B cell (primary cell): ENCODE measurements around the gene UNCX. TPM values are rescaled to one million over a fixed set of nuclear protein-coding genes. Genes with fewer than 3 reads are reported as not detected.

Experiments used
- ATAC-seq: fragments of 200-7000 bp; cut with Tn5 transposase; one replicate; pipeline ENCODE4 v1.10.0; 2021; ENCODE audit warnings: low read depth, mild to moderate bottlenecking, moderate number of reproducible peaks, moderate library complexity
- CTCF ChIA-PET: fragments of 350-600 bp; sonication (Branson Sonifier 250); formaldehyde crosslinking; loops from one replicate; lab custom pipeline; 2021; ENCODE audit warnings: antibody characterized with exemption, inconsistent platforms; lab: Charles Lee
- POLR2A ChIA-PET: fragments of 350-600 bp; sonication (Branson Sonifier 250); formaldehyde crosslinking; loops from one replicate; lab custom pipeline; 2021; ENCODE audit warnings: antibody characterized with exemption; lab: Charles Lee
- DNase-seq: peaks from one replicate; pipeline ENCODE4 v3.0.0; 2013
- H2AFZ ChIP-seq: 2 replicates; pipeline ENCODE4 v1.6.1; 2012; ENCODE audit warnings: mild to moderate bottlenecking, low read depth, low read length; ENCODE audit not compliant: insufficient read depth, poor library complexity, severe bottlenecking
- H3K27ac ChIP-seq, 2 donors: 1 replicate in 1 of 2; 2 replicates in 1 of 2; pipeline ENCODE4 v1.5.1; 2012 to 2013; ENCODE audit warnings: low read length in 2 of 2, mild to moderate bottlenecking in 2 of 2, moderate library complexity in 1 of 2
- H3K27me3 ChIP-seq, 4 experiments: fragments of 200-600 bp in 1 of 4; sonication (generic) in 1 of 4; replicated peaks in 1 of 4; 1 replicate in 2 of 4; 2 replicates in 2 of 4; pipeline versions ENCODE4 v1.6.1 to v1.7.0; 2013 to 2016; ENCODE audit warnings: low read length in 3 of 4, mild to moderate bottlenecking in 2 of 4, mixed read lengths in 1 of 4, moderate library complexity in 1 of 4; ENCODE audit not compliant: insufficient read depth in 4 of 4, control insufficient read depth in 3 of 4; ENCODE audit errors: control extremely low read depth in 1 of 4
- H3K36me3 ChIP-seq, 2 experiments: replicated peaks in 1 of 2; 1 replicate in 1 of 2; 2 replicates in 1 of 2; pipeline versions ENCODE4 v1.6.1 to v1.7.1; 2013; ENCODE audit warnings: low read length in 1 of 2; ENCODE audit not compliant: insufficient read depth in 2 of 2, control insufficient read depth in 1 of 2; ENCODE audit errors: control extremely low read depth in 1 of 2, extremely low read depth in 1 of 2
- H3K4me1 ChIP-seq, 2 donors: fragments of 200-600 bp in 1 of 2; sonication (generic) in 1 of 2; 1 replicate in 1 of 2; 2 replicates in 1 of 2; pipeline versions ENCODE4 v1.5.1 to v1.6.1; 2013 to 2017; ENCODE audit warnings: low read length in 2 of 2; ENCODE audit not compliant: control insufficient read depth in 2 of 2, insufficient read depth in 2 of 2
- H3K4me2 ChIP-seq: replicated peaks from 2 replicates; pipeline ENCODE3; 2012; ENCODE audit warnings: mild to moderate bottlenecking, low read depth, low read length; ENCODE audit not compliant: poor library complexity, severe bottlenecking
- H3K4me3 ChIP-seq, 5 experiments: fragments of 200-600 bp in 1 of 5; sonication (generic) in 1 of 5; 1 replicate in 3 of 5; 2 replicates in 2 of 5; pipeline versions ENCODE4 v1.5.1 to v1.7.0; 2011 to 2016; ENCODE audit warnings: low read length in 4 of 5, mild to moderate bottlenecking in 4 of 5, low read depth in 2 of 5, control low read depth in 1 of 5, moderate library complexity in 1 of 5; ENCODE audit not compliant: insufficient read depth in 1 of 5; ENCODE audit errors: control extremely low read depth in 1 of 5, extremely low read depth in 1 of 5
- H3K79me2 ChIP-seq: fragments of 200-600 bp; sonication (generic); one replicate; pipeline ENCODE4 v1.6.0; 2016; ENCODE audit warnings: low read length; ENCODE audit not compliant: control insufficient read depth, insufficient read depth
- H3K9ac ChIP-seq: fragments of 200-600 bp; sonication (generic); 2 replicates; pipeline ENCODE4 v1.6.1; 2017; ENCODE audit warnings: mild to moderate bottlenecking, low read length, moderate library complexity
- H3K9me3 ChIP-seq, 3 donors: one replicate each; pipeline versions ENCODE4 v1.6.1 to v1.7.1; 2013; ENCODE audit warnings: low read length in 2 of 3; ENCODE audit not compliant: control insufficient read depth in 2 of 3, insufficient read depth in 1 of 3; ENCODE audit errors: control extremely low read depth in 1 of 3
- H4K20me1 ChIP-seq: 2 replicates; pipeline ENCODE4 v1.6.0; 2012; ENCODE audit warnings: mild to moderate bottlenecking, low read length; ENCODE audit not compliant: insufficient read depth, control insufficient read depth, poor library complexity, severe bottlenecking
- H3K27ac Mint-ChIP-seq: one replicate; pipeline ENCODE4 v1.8.0; 2021; ENCODE audit warnings: mixed read lengths
- H3K27me3 Mint-ChIP-seq: one replicate; pipeline ENCODE4 v1.8.0; 2021; ENCODE audit warnings: mixed read lengths
- H3K4me1 Mint-ChIP-seq: one replicate; pipeline ENCODE4 v1.8.0; 2021; ENCODE audit warnings: mixed read lengths
- H3K4me3 Mint-ChIP-seq: one replicate; pipeline ENCODE4 v1.8.0; 2021; ENCODE audit warnings: mixed read lengths
- H3K9me3 Mint-ChIP-seq: one replicate; pipeline ENCODE4 v1.8.0; 2022; ENCODE audit warnings: mixed read lengths; ENCODE audit not compliant: insufficient read depth
- CTCF ChIP-seq: fragments of 200-600 bp; IDR thresholded peaks from one replicate; pipeline ENCODE4 v1.8.0; 2022; ENCODE audit warnings: antibody characterized with exemption, mild to moderate bottlenecking
- EZH2 ChIP-seq: IDR thresholded peaks from 2 replicates; pipeline ENCODE4 v1.6.1; 2012; ENCODE audit warnings: borderline replicate concordance, low read depth, mild to moderate bottlenecking, moderate library complexity, low read length; ENCODE audit not compliant: insufficient read depth, poor library complexity, severe bottlenecking
- whole genome bisulfite sequencing: methylation state at CpG from one replicate; pipeline ENCODE4 v1.1.5; 2013; ENCODE audit warnings: missing lambda C conversion rate; ENCODE audit not compliant: insufficient coverage; 5-methylcytosine and 5-hydroxymethylcytosine counted together
- intact Hi-C: fragments of 100-400 bp; cut with micrococcal nuclease; formaldehyde crosslinking; loops from one replicate; pipeline ENCODE4 v1.10.0; 2022
- polyA plus RNA-seq: library from polyadenylated mRNA; depleted of rRNA; stranded (reverse); fragments of >200 nt; gene quantifications from 2 replicates; pipeline ENCODE4 v1.2.3, GENCODE V29; 2012
- total RNA-seq, 2 donors: library from RNA; stranded (reverse); fragments of 120-200 nt in 1 of 2; gene quantifications; 1 replicate in 1 of 2; 2 replicates in 1 of 2; pipeline versions ENCODE4 v1.2.3 to v1.2.4, GENCODE V29; 2013 to 2022

Gene UNCX
- total and polyA plus RNA-seq, 2 donors (not counting 1 experiment from before 2014, with no cell fraction given): not detected

- no peaks in the 10 kb centered on the region for H3K36me3 ChIP-seq
- H3K9me3 Mint-ChIP-seq: no peaks in the 10 kb centered on the region
- H3K4me3 Mint-ChIP-seq: no peak overlapping the region
- 8% methylated on average over 10 of the region's 13 CpGs for WGBS
- H3K4me2 ChIP-seq: no peak overlapping the region
- ChIA-PET CTCF (interaction anchor here (0.9 kb wide), 1 partner anchor 13 kb away, joined by 3 read pairs; no protein-coding TSS in a partner anchor), POLR2A (no interaction called here)
- peaks cover 2 to 23% of the 10 kb centered on the region in 2 donors for H3K4me1 ChIP-seq
- ATAC-seq (no peak), DNase-seq (peak; percentile 9)
- H3K27me3 ChIP-seq: peaks cover 0 to 80% (median 58%) of the 10 kb centered on the region in 4 experiments
- H3K9ac ChIP-seq: no peak overlapping the region
- H2AFZ ChIP-seq: no peak overlapping the region
- TF ChIP-seq EZH2: no peak
- TF ChIP-seq CTCF: no peak
- peaks cover 4% of the 10 kb centered on the region for H3K4me1 Mint-ChIP-seq
- H3K9me3 ChIP-seq: peaks cover 0 to 64% (median 9%) of the 10 kb centered on the region in 3 donors
- no peak overlapping the region for H3K27ac Mint-ChIP-seq
- H4K20me1 ChIP-seq: no peaks in the 10 kb centered on the region
- intact Hi-C loops: no loop called here
- H3K4me3 ChIP-seq: no peak overlapping the region
- no peak overlapping the region for H3K27ac ChIP-seq
- H3K79me2 ChIP-seq: no peaks in the 10 kb centered on the region
- peaks cover 51% of the 10 kb centered on the region for H3K27me3 Mint-ChIP-seq
These were observed 4.7 kb upstream of the UNCX start for GRCh38 chr7:1227814-1228544.

GRCh38 chr7:1228545-1229201 lies 4.0 kb upstream of the UNCX start:
- ChIA-PET CTCF (interaction anchor here (0.9 kb wide), 1 partner anchor 12 kb away, joined by 3 read pairs; no protein-coding TSS in a partner anchor), POLR2A (no interaction called here)
- intact Hi-C loops: no loop called here
- H3K4me3 ChIP-seq: no peak overlapping the region
- H3K27ac Mint-ChIP-seq: no peak overlapping the region
- H3K9ac ChIP-seq: no peak overlapping the region
- DNase-seq (peak; percentile 27), ATAC-seq (no peak)
- H2AFZ ChIP-seq: no peak overlapping the region
- H3K36me3 ChIP-seq: no peaks in the 10 kb centered on the region
- peaks cover 4% of the 10 kb centered on the region for H3K4me1 Mint-ChIP-seq
- peaks cover 2 to 23% of the 10 kb centered on the region in 2 donors for H3K4me1 ChIP-seq
- TF ChIP-seq CTCF: no peak
- no peak for TF ChIP-seq EZH2
- peaks cover 0 to 77% (median 53%) of the 10 kb centered on the region in 4 experiments for H3K27me3 ChIP-seq
- H3K27me3 Mint-ChIP-seq: peaks cover 44% of the 10 kb centered on the region
- H3K4me2 ChIP-seq: no peak overlapping the region
- H3K79me2 ChIP-seq: no peaks in the 10 kb centered on the region
- no peak overlapping the region for H3K27ac ChIP-seq
- H3K9me3 ChIP-seq: peaks cover 0 to 63% (median 11%) of the 10 kb centered on the region in 3 donors
- no peaks in the 10 kb centered on the region for H4K20me1 ChIP-seq
- WGBS: 17% methylated on average over 3 of the region's 17 CpGs
- no peaks in the 10 kb centered on the region for H3K9me3 Mint-ChIP-seq
- no peak overlapping the region for H3K4me3 Mint-ChIP-seq
